Ovary (tissue), 9 donors: ENCODE data around the gene CLDN19. TPM values are rescaled to one million over a fixed set of nuclear protein-coding genes. Genes with fewer than 3 reads are reported as not detected.

ENCODE experiments used
- DNase-seq, 5 donors: peaks; one replicate each; pipeline ENCODE4 v3.0.0-alpha.2; 2019 to 2020
- H3K27ac ChIP-seq, 2 donors: fragments of 200-600 bp; one replicate each; pipeline versions ENCODE4 v1.5.1 to v1.8.0; 2019 to 2022
- H3K27me3 ChIP-seq: fragments of 200-600 bp; one replicate; pipeline ENCODE4 v1.8.0; 2022
- H3K36me3 ChIP-seq: fragments of 200-600 bp; sonication (generic); one replicate; pipeline ENCODE4 v1.5.1; 2019
- H3K4me1 ChIP-seq: one replicate; pipeline ENCODE4 v1.8.1; 2013; ENCODE audit warnings: mild to moderate bottlenecking, moderate library complexity; ENCODE audit not compliant: insufficient read depth
- H3K4me3 ChIP-seq: fragments of 200-600 bp; sonication (generic); one replicate; pipeline ENCODE4 v1.5.1; 2017
- H3K9me3 ChIP-seq, 2 donors: fragments of 200-600 bp in 1 of 2; sonication (generic) in 1 of 2; one replicate each; pipeline versions ENCODE4 v1.5.1 to v1.8.1; 2013 to 2019; ENCODE audit warnings: mild to moderate bottlenecking in 1 of 2, moderate library complexity in 1 of 2
- CTCF ChIP-seq, 3 donors: fragments of 450-650 bp in 2 of 3; fragments of 200-600 bp in 1 of 3; IDR thresholded peaks; one replicate each; pipeline versions ENCODE4 v1.5.1 to v1.8.0; 2016 to 2022; ENCODE audit warnings: antibody characterized with exemption in 3 of 3, mild to moderate bottlenecking in 1 of 3
- EP300 ChIP-seq: sonication (generic); formaldehyde crosslinking; IDR thresholded peaks from one replicate; pipeline ENCODE4 v1.6.1; 2017; ENCODE audit warnings: antibody characterized with exemption
- POLR2A ChIP-seq: fragments of 450-650 bp; IDR thresholded peaks from one replicate; pipeline ENCODE4 v1.6.1; 2017; ENCODE audit warnings: antibody characterized with exemption, mild to moderate bottlenecking, moderate library complexity
- WGBS, 3 donors: extraction: QIAGEN DNeasy Blood & Tissue Kit in 1 of 3; methylation state at CpG; one replicate each; pipeline versions ENCODE4 v1.1.5 to v1.1.7; 2013 to 2017; 5-methylcytosine and 5-hydroxymethylcytosine counted together
- intact Hi-C, 4 donors: fragments of 100-400 bp; cut with DNase I; formaldehyde crosslinking; loops; one replicate each; pipeline versions ENCODE4 v1.11.0 to v1.15.1; 2022 to 2023
- polyA plus RNA-seq, 2 donors: library from polyadenylated mRNA; stranded (reverse); fragments of 200-250 nt in 1 of 2; fragments of 350-450 nt in 1 of 2; fragmentation: Illumina TruSeq in 1 of 2; extraction: RNeasy Lipid Tissue Mini Kit (QIAGEN cat#74804) in 1 of 2; gene quantifications; one replicate each; pipeline ENCODE4 v1.2.3, GENCODE V29; 2013 to 2014
- total RNA-seq, 7 donors: library from RNA; depleted of rRNA in 2 of 7; stranded (reverse); fragments of >200 nt in 2 of 7; fragmentation: NEBNext Ultra II Directional in 3 of 7; extraction: Animal tissue kit (Norgen Biotek cat#: 25700) in 3 of 7; gene quantifications; one replicate each; pipeline versions ENCODE4 v1.1.0 to v1.2.4, GENCODE V29; 2016 to 2023
- donor health status: DM: no; HTN: no; CAD: no; lungs with moderate emphysema.
- donor health status: DM: no; HTN: no; CAD: no.
- donor health status: Bipolar disorder and iron deficiency.
- donor health status: DM: yes; HTN: yes; CAD: no.
- donor health status: DM: no; HTN: no; CAD: no.
- donor health status: DM: yes; HTN: yes; CAD: no.

Gene CLDN19
- total and polyA plus RNA-seq, 9 donors = 0.07 to 0.52 (median 0.24) TPM; not detected in 6

GRCh38 chr1:42768172-42768571 lies 28.1 kb upstream of the CLDN19 start:
- no peak for TF ChIP-seq CTCF (IDR thresholded peaks at IDR 0.05)
- no peak for TF ChIP-seq EP300
- no peak for TF ChIP-seq POLR2A
- Histone ChIP-seq H3K4me1 (peaks cover 11% of the 10 kb centered on the region), H3K27ac (no peak overlapping the region), H3K4me3 (peak overlapping the region; percentile 81), H3K27me3 (no peaks in the 10 kb centered on the region), H3K9me3 (no peaks in the 10 kb centered on the region), H3K36me3 (no peaks in the 10 kb centered on the region)
- WGBS, 3 donors = 71 to 79% (median 72%) methylated on average over 2 of the region's 2 CpGs
- DNase-seq = no peak
- intact Hi-C loops = loop anchor here in 3 of 4 donors (10.0 kb wide), 3 partner anchors 47 to 157 kb away; partner anchors contain the start of genes YBX1 (in 2 of the 3), ERMAP (in 1 of the 3) and SVBP (in 1 of the 3)

GRCh38 chr1:42767510-42768000 lies 27.5 kb upstream of the CLDN19 start:
- DNase-seq = no peak
- H3K36me3 ChIP-seq = no peaks in the 10 kb centered on the region
- H3K27me3 ChIP-seq = no peaks in the 10 kb centered on the region
- no peaks in the 10 kb centered on the region for H3K9me3 ChIP-seq
- intact Hi-C loops = loop anchor here in 3 of 4 donors (10.0 kb wide), 3 partner anchors 47 to 157 kb away; partner anchors contain the start of genes YBX1 (in 2 of the 3), ERMAP (in 1 of the 3) and SVBP (in 1 of the 3)
- peak overlapping the region; percentile 72 to 78 for H3K27ac ChIP-seq
- H3K4me1 ChIP-seq = peaks cover 11% of the 10 kb centered on the region
- TF ChIP-seq EP300 (no peak), POLR2A (no peak), CTCF (IDR thresholded peaks at IDR 0.05) (no peak)
- H3K4me3 ChIP-seq = peak overlapping the region; percentile 81
- 0 to 2% (median 1%) methylated on average over 21 to 23 of the region's 23 CpGs for WGBS, 3 donors

DNA sequence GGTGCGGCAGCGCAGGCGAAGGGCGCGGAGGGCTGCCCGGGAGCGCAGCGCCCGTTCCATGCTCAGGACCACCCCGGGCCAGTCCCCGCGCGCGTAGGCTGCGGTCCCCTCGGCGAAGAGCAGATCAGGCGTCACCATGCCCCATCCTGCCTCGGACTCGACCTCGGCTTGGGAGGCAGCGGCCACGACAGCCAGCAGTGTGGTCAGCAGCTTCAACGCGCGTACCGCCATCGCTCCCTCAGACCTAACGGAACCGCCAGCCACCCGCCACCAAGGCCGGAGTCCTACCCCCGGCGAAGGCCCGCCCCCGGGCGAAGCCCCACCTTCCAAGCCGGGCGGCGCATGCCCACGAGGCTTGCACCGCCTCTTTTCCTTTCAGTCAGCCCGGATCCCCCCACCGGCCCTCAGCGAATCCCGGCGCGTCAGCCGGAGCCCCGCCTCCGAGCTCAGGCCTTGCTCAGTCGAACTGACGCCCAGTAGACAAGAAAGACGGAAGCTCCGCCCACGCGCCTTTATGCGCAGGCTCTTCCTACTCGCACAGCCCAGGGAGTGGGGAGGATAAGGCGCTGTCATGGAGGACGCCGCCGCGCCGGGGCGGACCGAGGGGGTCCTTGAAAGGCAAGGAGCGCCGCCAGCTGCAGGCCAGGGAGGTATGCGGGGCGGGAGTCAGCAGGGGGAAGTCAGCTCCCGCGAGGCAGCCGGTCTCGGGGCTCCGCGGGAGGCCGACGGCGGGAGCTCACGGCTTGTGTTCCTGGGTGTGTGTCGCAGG lies 26.9 kb upstream of the CLDN19 start, which contains the start of the genes C1orf50 and P3H1:
C1orf50 (plus strand) TSS at position 509 of the 769 bp plus-strand sequence; CDS start at position 572, 63 bp downstream.
P3H1 (minus strand) TSS at position 288 of the 769 bp plus-strand sequence; CDS start at position 231, 57 bp downstream.
- H3K36me3 ChIP-seq = no peaks in the 10 kb centered on the region
- peak within 1 kb of the TSS; percentile 72 to 80 for H3K27ac ChIP-seq
- DNase-seq = peak; percentile 99 to 100 (median 100)
- WGBS, 3 donors = 0 to 1% (median 0%) methylated on average over 36 to 82 of the region's 82 CpGs
- intact Hi-C loops = loop anchor here in 3 of 4 donors (10.0 kb wide), 3 partner anchors 48 to 158 kb away; partner anchors contain the start of genes YBX1 (in 2 of the 3), ERMAP (in 1 of the 3) and SVBP (in 1 of the 3)
- H3K9me3 ChIP-seq = no peaks in the 10 kb centered on the region
- TF ChIP-seq EP300 = peak; percentile 13
- TF ChIP-seq POLR2A = peak; percentile 88
- TF ChIP-seq CTCF (IDR thresholded peaks at IDR 0.05) = no peak
- peaks cover 11% of the 10 kb centered on the region for H3K4me1 ChIP-seq
- H3K27me3 ChIP-seq = no peaks in the 10 kb centered on the region
- peak within 1 kb of the TSS; percentile 81 for H3K4me3 ChIP-seq

GRCh38 chr1:42765832-42766740 lies 26.1 kb upstream of the CLDN19 start:
- Histone ChIP-seq H3K4me1 (peaks cover 9% of the 10 kb centered on the region), H3K36me3 (no peaks in the 10 kb centered on the region), H3K4me3 (peak overlapping the region; percentile 81), H3K27me3 (no peaks in the 10 kb centered on the region), H3K27ac (peak overlapping the region; percentile 67 to 80), H3K9me3 (no peaks in the 10 kb centered on the region)
- WGBS, 3 donors = 1% methylated on average over 28 to 44 of the region's 44 CpGs
- peak; percentile 36 to 54 (median 47) for DNase-seq
- intact Hi-C loops = loop anchor here in 3 of 4 donors (10.0 kb wide), 3 partner anchors 49 to 159 kb away; partner anchors contain the start of genes YBX1 (in 2 of the 3), ERMAP (in 1 of the 3) and SVBP (in 1 of the 3)
- TF ChIP-seq CTCF (IDR thresholded peaks at IDR 0.05) = peak in 1 of 3 donors; percentile 23
- TF ChIP-seq EP300 = no peak
- no peak for TF ChIP-seq POLR2A
